ENCODE results near the gene KLHDC4.
"Not testable (repeated sequence)": the region's sequence is repeated elsewhere in the genome, so short reads cannot be mapped to it uniquely, and the experiment has no call there.

The KLHDC4 gene

DNA sequence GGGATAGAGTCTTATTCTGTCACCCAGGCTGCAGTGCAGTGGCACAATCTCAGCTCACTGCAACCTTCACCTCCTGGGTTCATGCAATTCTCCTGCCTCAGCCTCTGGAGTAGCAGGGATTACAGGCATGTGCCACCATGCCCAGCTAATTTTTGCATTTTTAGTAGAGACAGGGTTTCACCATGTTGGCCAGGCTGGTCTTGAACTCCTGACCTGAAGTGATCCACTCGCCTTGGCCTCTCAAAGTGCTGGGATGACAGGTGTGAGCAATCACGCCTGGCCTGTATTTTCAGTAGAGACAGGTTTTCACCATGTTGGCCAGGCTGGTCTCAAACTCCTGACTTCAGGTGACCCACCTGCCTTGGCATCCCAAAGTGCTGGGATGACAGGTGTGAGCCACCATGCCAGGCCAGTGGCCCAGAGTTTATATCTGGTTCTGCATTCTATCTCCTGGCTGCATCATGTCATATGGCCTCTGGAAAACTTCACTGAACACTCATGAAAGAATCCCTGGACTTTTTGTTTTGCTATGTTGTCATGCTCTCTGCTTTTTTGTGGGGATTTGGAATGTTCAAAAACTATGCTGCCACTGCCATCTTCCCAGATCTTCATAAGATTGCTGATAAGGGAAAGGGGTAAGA lies 21.8 kb upstream of the KLHDC4 start:
- DNase-seq: not testable (repeated sequence)

DNA sequence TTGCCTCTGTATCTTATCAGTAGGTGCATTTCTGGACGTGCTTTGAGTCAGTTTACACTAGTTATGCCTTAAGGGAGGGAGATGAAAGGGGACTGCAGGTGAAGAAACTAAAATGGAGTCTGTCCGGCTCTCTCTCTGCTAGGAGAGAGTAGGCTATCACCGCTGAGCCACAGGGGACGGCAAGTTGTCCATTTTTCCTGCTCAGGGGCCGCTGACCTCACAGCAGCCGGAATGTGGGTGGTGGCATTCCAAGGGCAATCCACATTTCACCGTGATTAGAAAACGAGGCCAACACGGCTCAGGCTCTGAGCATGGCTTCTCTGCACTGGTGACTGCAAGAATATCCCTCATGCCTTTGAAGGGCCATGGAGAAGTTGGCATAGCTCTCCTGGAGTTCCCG lies 19.0 kb upstream of the KLHDC4 start:
- no peak for DNase-seq

DNA sequence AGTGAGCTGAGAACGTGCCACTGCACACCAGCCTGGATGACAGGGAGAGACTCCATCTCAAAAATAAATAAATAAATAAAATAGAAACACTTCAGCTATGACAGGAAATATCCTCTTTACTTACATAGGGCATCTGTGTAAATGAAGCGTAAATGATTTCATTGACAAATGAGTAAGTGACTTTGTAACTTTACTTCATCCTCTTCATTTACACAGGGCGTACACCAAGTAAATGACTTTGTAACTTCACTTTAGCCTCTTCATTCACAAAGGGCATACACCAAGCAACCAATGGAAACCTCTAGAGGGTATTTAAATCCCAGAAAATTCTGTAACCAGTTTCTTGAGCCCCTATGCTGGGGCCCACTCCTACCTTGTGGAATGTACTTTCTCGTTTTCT lies 16.2 kb upstream of the KLHDC4 start:
- DNase-seq: no peak

DNA sequence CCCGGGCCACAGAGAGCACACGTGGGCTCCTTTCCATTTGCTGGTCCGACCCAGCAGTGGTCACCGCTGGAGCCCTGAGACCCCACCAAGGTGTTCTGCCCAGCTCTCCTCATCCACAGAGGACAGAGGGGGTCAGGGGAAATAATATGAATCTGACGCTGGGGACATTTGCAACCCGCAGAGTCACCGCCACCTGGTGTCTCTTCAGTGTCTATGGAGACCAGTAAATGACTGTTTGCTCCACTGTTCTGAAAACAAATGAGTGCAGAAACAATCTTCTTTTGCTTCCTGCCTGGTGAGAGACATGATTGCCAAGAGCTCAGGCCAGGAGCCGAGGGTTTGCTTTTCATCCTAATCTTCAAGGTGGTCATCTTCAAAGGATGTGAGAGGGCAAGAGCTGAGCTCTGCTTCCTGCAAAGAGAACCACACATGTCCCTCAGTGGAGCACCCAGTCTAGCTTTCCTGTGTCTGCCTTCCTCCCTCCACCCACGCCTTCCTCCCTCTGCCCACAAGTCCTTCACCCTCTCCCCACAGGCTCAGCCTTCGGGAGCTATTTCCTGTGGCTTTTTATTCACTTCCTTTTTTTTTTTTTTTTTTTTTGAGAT lies 14.7 kb upstream of the KLHDC4 start:
- DNase-seq: peak; percentile 77

DNA sequence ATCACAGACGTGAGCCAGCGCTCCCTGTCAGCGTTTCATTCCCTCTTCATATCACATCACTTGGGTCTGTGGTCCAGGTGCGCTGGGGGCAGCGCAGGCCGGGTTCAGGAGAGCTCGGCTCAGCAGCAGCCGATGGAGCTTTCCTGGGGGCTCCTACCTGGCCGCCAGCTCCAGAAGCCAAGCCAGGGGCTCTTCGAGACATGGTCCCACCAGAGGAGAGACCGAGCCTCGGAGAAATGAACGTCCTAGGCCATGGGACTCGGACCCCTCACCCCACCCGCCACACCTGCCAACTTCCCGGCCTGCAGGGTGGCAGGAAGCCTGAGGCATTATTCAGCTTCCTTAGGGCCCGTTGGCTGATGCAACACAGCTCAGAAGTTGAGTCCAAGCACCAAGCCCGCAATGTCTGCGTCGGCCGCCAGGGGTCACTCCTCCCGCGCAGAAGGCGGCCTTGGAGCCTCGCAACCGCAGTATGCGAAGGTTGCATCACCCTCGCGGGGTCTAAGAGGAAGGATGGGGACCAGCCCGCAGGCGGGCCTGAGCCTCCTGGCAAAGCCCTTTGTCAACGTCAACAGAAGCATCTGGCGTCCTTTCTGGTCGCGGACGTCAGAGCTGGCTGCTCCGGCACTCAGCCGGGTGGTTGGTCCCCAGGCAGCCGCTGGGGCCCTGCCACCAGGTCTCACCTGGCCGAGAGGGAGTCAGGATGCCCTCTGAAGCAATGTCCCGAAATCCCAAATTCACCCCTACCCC lies 13.2 kb upstream of the KLHDC4 start:
- peak; percentile 96 for DNase-seq

DNA sequence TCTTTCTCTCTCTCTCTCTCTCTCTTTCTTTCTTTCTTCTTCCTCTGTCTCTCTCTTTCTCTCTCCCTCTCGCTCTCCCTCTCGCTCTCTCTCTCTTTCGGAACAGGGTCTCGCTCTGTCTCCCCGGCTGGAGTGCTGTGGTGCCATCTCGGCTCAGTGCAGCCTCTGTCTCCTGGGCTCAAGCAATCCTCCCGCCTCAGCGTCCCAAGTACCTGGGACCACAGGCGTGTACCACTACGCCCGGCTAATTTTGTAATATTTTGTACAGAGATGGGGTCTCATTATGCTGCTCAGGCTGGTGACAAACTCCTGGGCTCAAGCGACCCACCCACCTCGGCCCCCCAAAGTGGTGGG lies 12.7 kb upstream of the KLHDC4 start:
- DNase-seq: no peak

DNA sequence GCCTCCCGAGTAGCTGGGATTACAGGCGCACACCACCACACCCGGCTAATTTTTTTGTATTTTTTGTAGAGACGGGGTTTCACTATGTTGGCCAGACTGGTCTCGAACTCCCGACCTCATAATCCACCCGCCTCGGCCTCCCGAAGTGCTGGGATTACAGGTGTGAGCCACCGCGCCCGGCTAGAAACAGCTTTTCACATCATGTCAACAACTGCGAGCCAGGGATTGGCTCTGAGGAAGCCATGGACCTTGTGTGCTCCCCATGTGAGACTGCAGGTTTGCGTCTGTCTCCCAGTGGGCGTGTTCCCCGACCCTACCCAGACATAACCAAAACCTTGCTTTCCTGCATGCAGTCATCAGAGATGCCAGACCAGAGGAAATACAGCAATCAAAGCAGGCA lies 8.1 kb upstream of the KLHDC4 start:
- DNase-seq: not testable (repeated sequence)

DNA sequence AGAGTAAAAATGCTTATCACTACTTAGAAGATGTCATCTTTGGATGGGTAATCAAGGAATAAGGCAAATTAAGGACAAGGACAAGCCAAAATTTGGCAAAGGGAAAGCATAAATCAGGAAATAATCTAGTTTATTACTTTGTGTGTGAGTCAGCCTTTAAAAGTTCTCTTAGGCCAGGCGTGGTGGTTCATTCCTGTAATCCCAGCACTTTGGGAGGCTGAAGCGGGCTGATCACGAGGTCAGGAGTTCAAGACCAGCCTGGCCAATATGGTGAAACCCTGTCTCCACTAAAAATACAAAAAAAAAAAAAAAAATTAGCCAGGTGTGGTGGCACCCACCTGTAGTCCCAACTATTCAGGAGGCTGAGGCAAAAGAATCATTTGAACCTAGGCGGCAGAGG lies 1.7 kb upstream of the KLHDC4 start:
- DNase-seq: not testable (repeated sequence)

DNA sequence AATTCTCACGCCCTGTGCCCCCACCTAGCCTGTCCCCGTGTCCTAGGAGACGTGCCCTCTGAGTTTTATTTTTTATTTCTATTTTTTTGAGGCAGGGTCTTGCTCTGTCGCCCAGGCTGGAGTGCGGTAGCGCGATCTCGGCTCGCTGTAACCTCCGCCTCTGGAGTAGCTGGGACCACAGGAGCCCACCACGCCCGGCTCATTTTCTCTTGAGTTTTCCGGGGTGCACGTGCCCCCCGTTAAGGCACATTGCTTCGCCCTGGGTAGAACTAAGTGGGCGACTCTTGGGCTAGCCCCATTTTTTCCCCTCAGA lies 655 bp upstream of the KLHDC4 start:
- no peak for DNase-seq

DNA sequence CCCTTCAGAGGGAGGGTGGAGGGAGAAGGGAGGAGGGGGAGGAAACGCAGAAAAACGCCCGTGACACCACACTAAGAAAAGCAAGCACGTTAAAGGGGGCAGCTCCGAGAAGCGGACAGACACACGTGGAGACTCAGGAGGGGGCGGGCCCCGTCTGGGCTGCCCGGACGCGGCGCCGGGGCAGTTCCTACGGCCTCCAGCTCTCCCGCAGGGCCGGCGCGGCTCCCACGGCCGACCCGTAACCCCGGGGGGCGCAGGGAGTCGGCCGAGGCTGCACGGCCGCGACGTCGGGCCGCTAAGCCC lies 362 bp downstream of the KLHDC4 start:
- DNase-seq: no peak

DNA sequence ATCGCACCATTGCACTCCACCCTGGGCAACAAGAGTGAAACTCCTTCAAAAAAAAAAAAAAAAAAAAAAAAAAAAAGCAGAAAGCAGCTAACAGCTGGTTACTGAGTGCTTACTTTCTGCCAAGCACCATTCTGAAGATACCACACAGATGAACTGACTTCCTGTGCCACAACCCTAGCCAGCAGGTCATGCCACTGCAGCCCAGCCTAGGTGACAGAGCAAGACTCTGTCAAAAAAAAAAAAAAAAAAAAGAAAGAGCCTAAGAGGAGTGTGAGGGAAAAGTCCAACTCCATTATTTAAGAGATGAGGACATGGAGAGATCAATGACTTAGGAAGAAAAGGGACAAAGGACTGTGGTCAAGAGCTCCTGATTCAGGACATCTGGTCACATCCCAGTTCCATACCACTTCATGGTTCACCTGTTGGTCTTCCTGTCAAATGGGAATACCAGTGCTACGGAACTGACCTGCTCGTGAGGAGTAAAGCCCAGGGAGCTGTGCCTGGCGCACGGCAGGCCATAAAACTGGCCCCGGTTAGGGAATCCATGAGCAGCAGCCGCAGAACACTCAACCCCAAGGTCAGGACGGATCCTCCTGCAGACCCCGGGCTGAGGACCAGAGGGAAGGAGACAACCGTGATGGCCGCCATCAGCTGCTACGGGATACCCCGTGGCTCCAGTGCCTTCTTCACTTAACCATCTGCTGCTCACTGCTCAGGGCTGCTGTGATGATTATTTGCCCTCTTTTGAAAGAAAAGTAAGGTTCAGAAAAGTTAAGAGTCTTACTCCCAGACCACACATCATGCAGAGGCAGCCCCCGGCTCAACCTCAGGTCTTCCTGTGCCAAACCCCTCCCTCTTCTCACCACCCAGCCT lies 950 bp downstream of the KLHDC4 start:
- DNase-seq: no peak

DNA sequence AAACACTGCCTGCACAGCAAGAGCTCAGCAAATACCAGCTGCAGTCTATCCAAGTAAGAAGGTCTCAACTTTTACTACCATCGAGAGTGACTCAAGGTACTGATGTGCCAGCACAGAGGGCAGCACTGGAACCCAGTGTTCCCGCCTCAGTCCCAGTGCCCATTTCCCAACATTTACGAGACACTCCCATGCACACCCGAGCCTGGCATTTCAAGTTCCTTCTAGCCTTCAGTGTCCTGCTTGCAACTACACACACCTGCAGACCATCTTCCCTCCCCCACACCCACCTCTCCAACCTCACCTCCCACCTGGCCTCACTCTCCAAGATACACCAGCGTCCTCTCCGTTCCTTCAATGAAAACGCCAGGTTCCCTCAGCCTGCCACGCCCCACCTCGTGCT lies 3.2 kb downstream of the KLHDC4 start:
- no peak for DNase-seq

DNA sequence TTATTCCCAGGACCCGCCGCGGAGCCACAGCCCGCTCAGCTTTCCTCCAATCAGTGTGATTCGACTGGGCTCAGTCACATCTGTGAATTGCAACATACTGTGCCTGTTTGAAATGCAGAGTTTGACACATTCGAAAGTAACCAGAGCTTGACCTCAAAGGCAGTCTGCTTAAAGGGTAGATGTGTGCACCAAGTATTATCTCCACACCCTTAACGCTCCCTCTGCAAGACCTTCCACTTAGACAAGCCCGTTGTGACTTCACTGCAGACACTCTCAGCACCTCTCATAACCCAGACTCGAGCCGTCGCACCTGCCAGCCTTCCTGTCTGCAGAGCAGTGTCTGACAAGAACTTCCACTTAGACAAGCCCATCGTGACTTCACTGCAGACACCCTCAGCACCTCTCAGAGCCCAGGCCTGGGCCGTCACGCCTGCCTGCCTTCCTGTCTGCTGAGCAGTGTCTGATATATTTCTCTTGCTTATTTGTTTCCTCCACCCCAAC lies 3.7 kb downstream of the KLHDC4 start:
- no peak for DNase-seq

DNA sequence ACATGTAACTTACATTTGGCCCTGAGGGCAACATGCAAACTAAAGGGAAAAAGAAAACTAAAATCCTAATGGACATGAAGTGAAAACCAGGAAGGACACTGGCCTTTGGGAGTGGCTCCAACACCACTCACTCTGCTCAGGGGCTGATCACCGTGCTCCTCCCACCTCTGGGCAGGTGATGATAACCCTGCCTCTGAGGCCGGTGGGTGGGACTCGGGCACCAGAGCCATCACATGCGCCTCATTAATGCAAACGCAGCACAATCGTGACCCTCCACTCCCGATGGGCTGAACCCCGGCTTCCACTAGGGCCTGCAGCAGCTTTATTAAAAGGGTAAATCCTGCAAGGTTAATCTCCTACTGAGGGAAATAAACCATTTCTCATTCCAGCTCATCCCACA lies 4.7 kb downstream of the KLHDC4 start:
- DNase-seq: no peak

DNA sequence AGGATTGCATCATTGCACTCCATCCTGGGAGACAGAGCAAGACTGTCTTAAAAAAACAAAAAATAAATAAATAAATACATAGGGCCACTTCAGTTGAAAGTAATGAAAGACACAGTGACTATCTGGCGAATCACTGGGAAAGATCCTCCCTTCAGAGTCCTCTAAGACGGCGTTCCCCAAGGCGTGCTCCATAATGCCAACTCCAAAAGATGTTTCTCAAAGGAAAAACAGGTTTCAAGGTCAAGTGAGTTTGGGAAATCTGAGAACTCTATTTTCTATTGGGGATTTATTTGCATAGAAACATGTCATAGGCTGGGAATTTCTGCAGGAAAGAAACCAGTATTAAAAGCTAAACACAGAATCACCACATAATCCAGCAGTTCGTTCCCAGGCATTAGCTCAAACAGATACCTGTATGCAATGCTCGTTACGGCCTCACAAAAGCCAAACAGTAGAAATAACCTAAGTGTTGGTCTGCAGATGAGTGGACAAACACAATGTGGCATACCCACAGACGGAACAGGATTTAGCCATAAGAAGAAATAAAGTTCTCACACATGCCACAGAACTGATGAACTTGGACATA lies 7.9 kb downstream of the KLHDC4 start:
- no peak for DNase-seq

DNA sequence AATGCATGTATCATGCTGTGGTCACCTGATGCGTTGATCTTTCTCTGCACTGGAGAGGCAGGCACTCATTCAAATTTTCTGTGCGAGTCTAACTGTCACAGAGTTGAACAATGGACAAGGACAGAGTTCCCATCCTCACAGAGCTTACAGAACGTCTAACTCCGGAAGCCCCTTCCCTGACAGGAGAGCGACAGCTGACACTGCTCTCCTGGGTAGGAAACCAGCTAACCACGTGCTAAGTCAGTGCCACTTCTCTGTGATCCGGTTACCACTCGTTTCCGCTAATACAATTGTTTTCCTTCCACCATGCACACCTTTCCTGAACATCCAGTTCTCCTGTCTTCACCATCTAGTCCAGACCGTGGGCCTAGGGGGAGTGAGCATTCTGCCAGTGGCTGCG lies 11.3 kb downstream of the KLHDC4 start:
- DNase-seq: no peak

DNA sequence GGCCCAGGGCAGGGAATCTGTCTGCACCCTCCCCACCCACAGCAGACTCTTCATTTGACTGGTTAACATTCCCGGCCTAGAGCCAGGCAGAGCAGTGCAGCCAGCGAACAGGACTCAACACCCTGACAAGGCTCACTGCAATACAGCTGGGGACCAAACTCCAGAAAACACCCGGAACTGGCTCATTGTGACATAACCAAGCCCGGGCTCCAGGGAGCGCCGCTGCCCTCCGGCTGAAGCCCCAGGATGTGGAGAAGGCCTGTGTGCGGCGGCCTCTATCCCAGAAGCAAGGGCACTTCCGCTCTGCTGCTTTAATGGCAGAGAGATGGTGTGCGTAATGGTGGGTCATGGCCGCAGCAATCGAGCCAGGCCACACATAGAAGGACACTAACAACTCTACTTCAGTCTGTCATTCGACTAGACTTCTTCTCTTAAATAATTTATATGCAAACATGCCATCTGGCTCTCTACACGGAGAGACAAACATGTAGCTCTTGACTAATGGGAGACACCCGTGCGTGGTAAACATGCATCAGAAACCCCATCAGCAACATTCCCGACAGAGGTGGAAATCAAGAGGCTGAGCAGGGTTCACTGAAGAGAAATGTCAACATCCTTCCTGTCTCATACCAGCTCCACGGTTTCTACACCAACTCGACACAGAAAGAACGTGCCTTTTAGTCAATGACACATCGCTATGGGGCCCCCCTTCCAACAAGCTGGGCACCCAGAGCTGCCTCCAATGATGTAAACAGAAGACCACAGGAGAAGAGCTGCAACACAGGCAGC lies 18.0 kb downstream of the KLHDC4 start:
- no peak for DNase-seq

DNA sequence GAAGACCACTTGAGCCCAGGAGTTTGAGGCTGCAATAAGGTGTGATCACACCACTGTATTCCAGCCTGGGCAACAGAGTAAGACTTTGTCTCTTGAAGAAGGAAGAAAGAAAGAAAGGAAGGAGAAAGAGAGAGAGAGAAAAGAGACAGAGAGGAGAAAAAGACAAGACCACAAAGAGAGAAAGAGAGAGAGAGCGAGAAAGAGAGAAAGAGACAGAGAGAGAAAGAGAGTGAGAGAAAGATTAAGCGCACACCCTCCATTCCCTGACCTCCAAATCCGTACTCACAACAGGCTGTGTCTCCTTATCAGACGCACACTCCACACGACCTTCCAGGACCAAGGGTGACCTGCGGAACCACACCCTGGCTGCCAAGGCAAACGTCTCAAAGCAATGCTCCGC lies 19.6 kb downstream of the KLHDC4 start:
- DNase-seq: no peak

DNA sequence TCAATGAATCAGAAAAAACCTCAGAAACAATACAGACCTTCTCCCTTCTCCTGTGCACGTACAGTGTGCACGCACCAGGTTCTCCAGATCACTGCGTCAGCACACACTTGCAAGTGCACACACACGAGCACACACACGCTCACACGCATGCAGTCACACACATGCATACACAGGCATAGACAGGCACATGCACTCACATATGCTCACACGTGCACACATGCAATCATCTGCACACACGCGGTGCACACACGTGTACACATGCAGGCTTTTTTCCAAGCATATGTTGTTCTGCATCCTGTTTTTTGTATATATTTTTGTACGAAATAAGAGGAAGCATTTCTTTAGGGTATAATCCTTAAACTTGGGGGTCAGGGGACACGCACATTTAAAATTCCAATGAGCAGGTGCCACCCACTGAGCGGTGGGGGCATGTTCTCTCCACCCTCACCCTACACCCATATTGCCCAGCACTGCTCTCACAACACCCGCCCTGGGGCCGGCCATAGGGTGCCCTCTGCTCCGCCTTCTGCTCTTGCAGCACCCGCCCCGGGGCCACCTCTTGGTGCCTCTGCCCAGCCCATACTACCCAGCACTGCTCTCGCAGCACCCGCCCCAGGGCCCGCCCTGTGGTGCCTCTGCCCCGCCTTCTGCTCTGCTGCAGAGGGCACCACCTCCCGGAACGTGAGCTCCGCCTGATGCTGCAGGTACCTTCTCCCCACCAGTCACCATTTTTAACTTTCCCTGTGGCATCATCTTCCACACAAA lies 20.9 kb downstream of the KLHDC4 start:
- DNase-seq: no peak

DNA sequence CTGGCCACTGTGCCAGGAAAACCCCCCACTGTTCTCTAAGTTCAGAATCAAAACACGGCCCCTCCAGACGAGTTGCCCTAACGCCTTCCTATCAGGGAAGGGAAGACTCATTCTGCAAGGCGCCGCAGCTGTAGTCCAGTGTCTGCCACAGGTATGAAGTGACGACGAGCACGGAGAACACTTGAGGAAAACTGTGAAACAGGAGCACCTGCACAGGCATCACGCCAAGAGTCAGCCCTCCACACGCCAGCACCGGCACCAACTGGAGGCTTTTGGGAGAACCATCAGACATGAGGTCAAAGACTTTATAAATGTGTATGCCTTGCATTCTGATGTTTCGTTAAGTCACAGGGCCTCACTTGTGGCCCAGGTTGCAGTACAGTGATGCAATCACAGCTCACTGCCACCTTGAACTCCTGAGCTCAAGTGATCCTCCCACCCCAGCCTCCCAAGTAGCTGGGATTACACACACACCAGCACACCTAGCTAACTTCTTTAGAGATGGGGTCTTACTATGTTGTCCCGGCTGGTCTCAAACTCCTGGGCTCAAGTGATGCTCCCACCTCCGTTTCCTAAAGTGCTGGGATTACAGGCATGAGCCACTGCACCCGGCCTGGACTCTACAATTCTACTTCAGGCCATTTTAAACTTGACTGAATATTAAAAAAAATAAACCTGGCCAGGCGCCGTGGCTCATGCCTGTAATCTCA lies 22.9 kb downstream of the KLHDC4 start:
- DNase-seq: no peak
